ENCODE data around the gene SP3. TPM values are rescaled to one million over a fixed set of nuclear protein-coding genes. Genes with fewer than 3 reads are reported as not detected.

Gene SP3
- total RNA-seq, 2 donors from 2014 or later: 145 to 166 TPM

DNA sequence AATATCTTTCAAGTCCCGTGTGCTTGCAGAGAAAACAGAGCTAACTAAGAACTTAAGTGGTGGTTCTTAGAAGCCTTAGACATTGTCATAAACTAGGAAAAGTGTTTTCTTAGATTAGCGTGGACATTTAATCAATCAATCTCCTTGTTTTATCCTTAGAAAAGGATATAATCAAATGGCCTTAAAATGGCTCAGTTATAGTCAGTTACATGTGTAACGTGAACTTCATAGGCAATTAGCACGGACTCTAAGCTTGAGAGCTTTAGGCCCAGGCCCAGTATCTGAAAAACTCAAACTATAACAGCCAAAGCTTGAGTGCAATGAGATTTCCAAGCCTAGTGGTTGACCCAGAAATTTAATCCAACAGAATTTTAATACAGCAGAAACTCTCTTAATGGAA lies 43.5 kb upstream of the SP3 start:
- no peaks in the 10 kb centered on the region for H3K4me1 ChIP-seq (replicated peaks)
- H3K9me3 ChIP-seq: no peaks in the 10 kb centered on the region
- H3K4me3 ChIP-seq: no peak overlapping the region
- WGBS: 86% methylated on average over 4 of the region's 4 CpGs
- TF ChIP-seq POLR2AphosphoS5 (IDR thresholded peaks at IDR 0.05) (no peak), POLR2A (IDR thresholded peaks at IDR 0.05) (no peak)
- TF ChIP-seq, protein P1, sequence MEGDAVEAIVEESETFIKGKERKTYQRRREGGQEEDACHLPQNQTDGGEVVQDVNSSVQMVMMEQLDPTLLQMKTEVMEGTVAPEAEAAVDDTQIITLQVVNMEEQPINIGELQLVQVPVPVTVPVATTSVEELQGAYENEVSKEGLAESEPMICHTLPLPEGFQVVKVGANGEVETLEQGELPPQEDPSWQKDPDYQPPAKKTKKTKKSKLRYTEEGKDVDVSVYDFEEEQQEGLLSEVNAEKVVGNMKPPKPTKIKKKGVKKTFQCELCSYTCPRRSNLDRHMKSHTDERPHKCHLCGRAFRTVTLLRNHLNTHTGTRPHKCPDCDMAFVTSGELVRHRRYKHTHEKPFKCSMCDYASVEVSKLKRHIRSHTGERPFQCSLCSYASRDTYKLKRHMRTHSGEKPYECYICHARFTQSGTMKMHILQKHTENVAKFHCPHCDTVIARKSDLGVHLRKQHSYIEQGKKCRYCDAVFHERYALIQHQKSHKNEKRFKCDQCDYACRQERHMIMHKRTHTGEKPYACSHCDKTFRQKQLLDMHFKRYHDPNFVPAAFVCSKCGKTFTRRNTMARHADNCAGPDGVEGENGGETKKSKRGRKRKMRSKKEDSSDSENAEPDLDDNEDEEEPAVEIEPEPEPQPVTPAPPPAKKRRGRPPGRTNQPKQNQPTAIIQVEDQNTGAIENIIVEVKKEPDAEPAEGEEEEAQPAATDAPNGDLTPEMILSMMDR (IDR thresholded peaks at IDR 0.05): no peak
- no peak overlapping the region for H3K27ac ChIP-seq
- no peaks in the 10 kb centered on the region for H3K27me3 ChIP-seq (replicated peaks; ENCODE audit: insufficient read depth)
- no peaks in the 10 kb centered on the region for H3K36me3 ChIP-seq
- DNase-seq (ENCODE audit: low spot score): no peak
- intact Hi-C loops (cut with DNase I): no loop called here

DNA sequence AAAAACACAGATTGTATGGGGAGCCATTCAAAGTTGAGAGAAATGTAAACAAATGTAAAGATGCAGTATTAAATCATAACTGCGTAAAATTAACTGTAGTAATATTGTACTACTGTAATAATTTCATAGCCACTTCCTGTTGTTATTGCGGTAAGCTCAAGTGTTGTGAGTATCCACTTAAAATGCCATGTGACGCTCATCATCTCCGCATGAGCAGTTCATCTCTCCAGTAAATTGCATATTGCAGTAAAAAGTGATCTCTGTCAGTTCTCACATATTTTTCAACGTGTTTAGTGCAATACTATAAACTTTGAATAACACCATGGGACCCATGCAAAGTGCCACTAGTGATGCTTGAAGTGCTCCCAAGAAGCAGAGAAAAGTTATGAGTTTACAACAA lies 41.8 kb upstream of the SP3 start:
- Histone ChIP-seq H3K27me3 (replicated peaks; ENCODE audit: insufficient read depth) (no peaks in the 10 kb centered on the region), H3K9me3 (no peaks in the 10 kb centered on the region), H3K4me1 (replicated peaks) (no peaks in the 10 kb centered on the region), H3K4me3 (no peak overlapping the region), H3K36me3 (no peaks in the 10 kb centered on the region), H3K27ac (no peak overlapping the region)
- TF ChIP-seq, protein P1 (IDR thresholded peaks at IDR 0.05): no peak
- TF ChIP-seq POLR2A (IDR thresholded peaks at IDR 0.05) (no peak), POLR2AphosphoS5 (IDR thresholded peaks at IDR 0.05) (no peak)
- intact Hi-C loops (cut with DNase I): no loop called here
- DNase-seq (ENCODE audit: low spot score): no peak
- 77% methylated on average over 5 of the region's 5 CpGs for WGBS

DNA sequence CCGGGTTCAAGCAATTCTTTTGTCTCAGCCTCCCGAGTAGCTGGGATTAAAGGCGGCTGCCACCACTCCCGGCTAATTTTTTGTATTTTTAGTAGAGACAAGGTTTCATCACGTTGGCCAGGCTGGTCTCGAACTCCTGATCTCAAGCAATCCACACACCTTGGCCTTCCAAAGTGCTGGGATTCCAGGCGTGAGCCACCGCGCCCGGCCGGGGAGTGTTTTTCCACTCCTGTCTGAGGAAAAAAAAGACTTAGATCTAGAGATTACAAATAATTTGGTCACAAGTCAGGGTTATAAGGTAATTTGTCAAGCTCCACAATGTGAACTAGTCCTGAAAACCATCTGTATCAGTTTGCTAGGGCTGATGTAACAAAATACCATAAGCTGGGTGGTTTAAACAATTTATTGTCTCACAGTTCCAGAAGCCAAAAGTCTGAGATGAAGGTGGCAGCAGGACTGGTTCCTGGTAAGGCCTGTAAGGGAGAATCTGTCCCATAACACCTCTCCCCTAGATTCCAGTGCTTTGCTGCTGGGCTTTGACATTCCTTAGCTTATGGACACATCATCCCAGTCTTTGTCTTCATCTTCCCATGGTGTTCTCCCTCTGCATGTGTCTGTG lies 40.7 kb upstream of the SP3 start:
- intact Hi-C loops (cut with DNase I): no loop called here
- H3K27ac ChIP-seq: no peak overlapping the region
- no peaks in the 10 kb centered on the region for H3K27me3 ChIP-seq (replicated peaks; ENCODE audit: insufficient read depth)
- H3K9me3 ChIP-seq: no peaks in the 10 kb centered on the region
- no peaks in the 10 kb centered on the region for H3K36me3 ChIP-seq
- WGBS: 93% methylated on average over 11 of the region's 11 CpGs
- DNase-seq (ENCODE audit: low spot score): no peak
- TF ChIP-seq POLR2AphosphoS5 (IDR thresholded peaks at IDR 0.05): no peak
- TF ChIP-seq POLR2A (IDR thresholded peaks at IDR 0.05): no peak
- TF ChIP-seq, protein P1 (IDR thresholded peaks at IDR 0.05): no peak
- no peaks in the 10 kb centered on the region for H3K4me1 ChIP-seq (replicated peaks)
- H3K4me3 ChIP-seq: no peak overlapping the region

DNA sequence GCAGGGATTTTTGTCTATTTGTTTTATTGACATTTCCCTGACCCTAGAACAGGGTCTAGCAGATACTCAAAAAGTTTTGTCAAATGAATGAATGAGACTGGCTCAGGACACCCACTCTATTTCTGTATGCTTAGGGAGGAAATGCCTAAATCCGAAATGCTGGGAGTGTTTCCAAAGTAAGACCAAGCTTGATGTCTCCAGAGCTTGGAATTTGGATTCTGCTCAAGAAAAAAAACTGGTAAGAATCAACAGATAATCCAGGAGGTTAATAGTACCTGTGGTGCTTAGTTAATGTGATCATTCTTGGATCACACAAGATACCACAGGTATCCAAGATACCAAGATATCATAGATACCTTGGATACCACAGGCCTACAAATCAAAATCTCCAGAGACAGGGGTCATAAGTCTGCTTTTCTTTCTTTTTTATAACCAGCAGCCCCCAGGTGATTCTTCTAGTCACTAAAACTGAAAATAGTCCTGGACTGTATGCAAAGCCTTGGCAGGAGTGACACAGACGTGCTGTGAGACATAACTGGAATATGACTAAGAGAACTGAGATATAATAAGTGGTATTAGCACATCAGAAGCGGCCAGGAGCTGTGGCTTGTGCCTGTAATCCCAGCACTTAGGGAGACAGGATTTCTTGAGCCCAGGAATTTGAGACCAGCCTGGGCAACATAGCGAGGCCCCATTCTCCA lies 39.9 kb upstream of the SP3 start:
- WGBS: 53% methylated on average over 4 of the region's 4 CpGs
- no peak overlapping the region for H3K4me3 ChIP-seq
- H3K9me3 ChIP-seq: no peaks in the 10 kb centered on the region
- no peak for DNase-seq (ENCODE audit: low spot score)
- no peaks in the 10 kb centered on the region for H3K36me3 ChIP-seq
- H3K4me1 ChIP-seq (replicated peaks): no peaks in the 10 kb centered on the region
- no peaks in the 10 kb centered on the region for H3K27me3 ChIP-seq (replicated peaks; ENCODE audit: insufficient read depth)
- no peak overlapping the region for H3K27ac ChIP-seq
- intact Hi-C loops (cut with DNase I): no loop called here
- TF ChIP-seq POLR2A (IDR thresholded peaks at IDR 0.05) (no peak), POLR2AphosphoS5 (IDR thresholded peaks at IDR 0.05) (no peak)
- TF ChIP-seq, protein P1 (IDR thresholded peaks at IDR 0.05): no peak

All from prostate gland (tissue), 2 donors.